Esophagus muscularis mucosa (tissue), 4 donors: ENCODE data around the gene AVL9.
"Not testable (repeated sequence)": the region's sequence is repeated elsewhere in the genome, so short reads cannot be mapped to it uniquely, and the experiment has no call there.

ENCODE experiments used
- EP300 ChIP-seq: sonication (generic); formaldehyde crosslinking; IDR thresholded peaks from one replicate; pipeline ENCODE4 v1.6.1; 2017; ENCODE audit warnings: antibody characterized with exemption
- POLR2A ChIP-seq: fragments of 450-650 bp; IDR thresholded peaks from one replicate; pipeline ENCODE4 v1.6.1; 2017; ENCODE audit warnings: antibody characterized with exemption, moderate library complexity, mild to moderate bottlenecking, low read depth
- POLR2AphosphoS5 ChIP-seq, 2 donors: sonication (generic); formaldehyde crosslinking; IDR thresholded peaks; one replicate each; pipeline ENCODE4 v1.6.1; 2017; ENCODE audit warnings: antibody characterized with exemption in 2 of 2
- TF ChIP-seq, protein P1 (sequence below), 3 experiments: fragments of 200-600 bp in 2 of 3; fragments of 450-650 bp in 1 of 3; sonication (generic) in 2 of 3; IDR thresholded peaks; one replicate each; pipeline ENCODE4 v1.5.1; 2017 to 2019; ENCODE audit warnings: antibody characterized with exemption in 3 of 3, mild to moderate bottlenecking in 2 of 3, moderate library complexity in 1 of 3

DNA sequence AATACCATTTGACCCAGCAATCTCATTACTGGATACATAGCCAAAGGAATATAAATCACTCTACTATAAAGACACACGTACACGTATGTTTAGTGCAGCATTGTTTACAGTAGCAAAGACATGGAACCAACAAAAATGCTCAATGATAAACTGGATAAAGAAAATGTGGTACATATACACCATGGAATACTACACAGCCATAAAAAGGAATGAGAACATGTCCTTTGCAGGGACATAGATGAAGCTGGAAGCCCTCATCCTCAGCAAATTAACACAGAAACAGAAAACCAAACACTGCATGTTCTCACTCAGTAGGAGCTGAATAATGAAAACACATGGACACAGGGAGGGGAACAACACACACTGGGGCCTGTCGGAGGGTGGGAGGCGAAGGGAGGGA, 105.9 kb downstream of the AVL9 start:
- TF ChIP-seq, protein P1, sequence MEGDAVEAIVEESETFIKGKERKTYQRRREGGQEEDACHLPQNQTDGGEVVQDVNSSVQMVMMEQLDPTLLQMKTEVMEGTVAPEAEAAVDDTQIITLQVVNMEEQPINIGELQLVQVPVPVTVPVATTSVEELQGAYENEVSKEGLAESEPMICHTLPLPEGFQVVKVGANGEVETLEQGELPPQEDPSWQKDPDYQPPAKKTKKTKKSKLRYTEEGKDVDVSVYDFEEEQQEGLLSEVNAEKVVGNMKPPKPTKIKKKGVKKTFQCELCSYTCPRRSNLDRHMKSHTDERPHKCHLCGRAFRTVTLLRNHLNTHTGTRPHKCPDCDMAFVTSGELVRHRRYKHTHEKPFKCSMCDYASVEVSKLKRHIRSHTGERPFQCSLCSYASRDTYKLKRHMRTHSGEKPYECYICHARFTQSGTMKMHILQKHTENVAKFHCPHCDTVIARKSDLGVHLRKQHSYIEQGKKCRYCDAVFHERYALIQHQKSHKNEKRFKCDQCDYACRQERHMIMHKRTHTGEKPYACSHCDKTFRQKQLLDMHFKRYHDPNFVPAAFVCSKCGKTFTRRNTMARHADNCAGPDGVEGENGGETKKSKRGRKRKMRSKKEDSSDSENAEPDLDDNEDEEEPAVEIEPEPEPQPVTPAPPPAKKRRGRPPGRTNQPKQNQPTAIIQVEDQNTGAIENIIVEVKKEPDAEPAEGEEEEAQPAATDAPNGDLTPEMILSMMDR (IDR thresholded peaks at IDR 0.05), result not testable (repeated sequence)
- TF ChIP-seq POLR2A; POLR2AphosphoS5 (IDR thresholded peaks at IDR 0.05); EP300: not testable (repeated sequence)
